ENCODE results near the gene AMER2.

AMER2 gene

DNA sequence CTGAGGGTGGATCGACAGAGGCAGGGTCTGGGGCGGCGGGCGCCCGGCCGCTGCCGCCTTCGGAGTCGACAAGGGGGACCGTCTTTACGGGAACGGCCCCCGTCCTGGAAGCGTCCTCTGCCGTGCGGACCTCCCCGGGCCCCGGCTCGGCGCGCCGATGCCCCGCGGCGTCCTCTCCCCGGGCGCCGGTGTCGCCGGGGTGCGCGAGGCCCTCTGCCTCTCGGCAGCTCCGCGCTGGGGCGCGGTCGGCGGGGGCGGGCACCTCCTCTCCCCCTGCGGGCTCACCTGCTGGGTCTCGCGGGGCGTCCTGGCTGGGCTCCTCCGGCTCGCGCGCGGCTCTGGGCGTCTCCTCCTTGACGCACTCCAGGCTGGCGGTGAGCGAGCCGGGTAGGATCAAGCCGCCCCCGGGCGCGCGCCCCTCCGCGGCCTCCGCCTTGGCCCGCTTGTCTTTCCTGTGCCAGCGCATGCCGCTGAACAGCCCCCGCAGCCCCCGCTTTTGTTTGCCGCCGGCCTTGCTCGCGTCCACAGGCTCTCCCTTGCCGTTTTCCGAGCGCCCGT lies 1.5 kb downstream of the AMER2 start:
- TF ChIP-seq EZH2phosphoT487 (IDR thresholded peaks at IDR 0.05; ENCODE audit: borderline replicate concordance, low read length) = no peak
- TF ChIP-seq, protein P1, sequence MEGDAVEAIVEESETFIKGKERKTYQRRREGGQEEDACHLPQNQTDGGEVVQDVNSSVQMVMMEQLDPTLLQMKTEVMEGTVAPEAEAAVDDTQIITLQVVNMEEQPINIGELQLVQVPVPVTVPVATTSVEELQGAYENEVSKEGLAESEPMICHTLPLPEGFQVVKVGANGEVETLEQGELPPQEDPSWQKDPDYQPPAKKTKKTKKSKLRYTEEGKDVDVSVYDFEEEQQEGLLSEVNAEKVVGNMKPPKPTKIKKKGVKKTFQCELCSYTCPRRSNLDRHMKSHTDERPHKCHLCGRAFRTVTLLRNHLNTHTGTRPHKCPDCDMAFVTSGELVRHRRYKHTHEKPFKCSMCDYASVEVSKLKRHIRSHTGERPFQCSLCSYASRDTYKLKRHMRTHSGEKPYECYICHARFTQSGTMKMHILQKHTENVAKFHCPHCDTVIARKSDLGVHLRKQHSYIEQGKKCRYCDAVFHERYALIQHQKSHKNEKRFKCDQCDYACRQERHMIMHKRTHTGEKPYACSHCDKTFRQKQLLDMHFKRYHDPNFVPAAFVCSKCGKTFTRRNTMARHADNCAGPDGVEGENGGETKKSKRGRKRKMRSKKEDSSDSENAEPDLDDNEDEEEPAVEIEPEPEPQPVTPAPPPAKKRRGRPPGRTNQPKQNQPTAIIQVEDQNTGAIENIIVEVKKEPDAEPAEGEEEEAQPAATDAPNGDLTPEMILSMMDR (IDR thresholded peaks at IDR 0.05; ENCODE audit: low read depth, low read length, poor library complexity, severe bottlenecking) = no peak
- Histone ChIP-seq H3K9me2 (replicated peaks; ENCODE audit: control insufficient read depth, low read length) (no peaks in the 10 kb centered on the region), H3K4me3 (ENCODE audit: low read length) (no peak overlapping the region), H3F3A (ENCODE audit: control insufficient read depth, insufficient read depth) (no peaks in the 10 kb centered on the region), H4K20me1 (ENCODE audit: control insufficient read depth, insufficient read depth, low read depth, low read length) (no peaks in the 10 kb centered on the region), H3K27me3 (ENCODE audit: control insufficient read depth, low read length) (peaks cover 4% of the 10 kb centered on the region), H3K27ac (ENCODE audit: low read depth, low read length) (no peak overlapping the region), H3K36me3 (ENCODE audit: control insufficient read depth, low read length) (no peaks in the 10 kb centered on the region), H3K4me2 (ENCODE audit: low read length) (no peak overlapping the region), H3K9me3 (ENCODE audit: control insufficient read depth, insufficient read depth, low read length) (no peaks in the 10 kb centered on the region), H3K79me2 (ENCODE audit: control insufficient read depth, low read length) (no peaks in the 10 kb centered on the region), H3K4me1 (ENCODE audit: control insufficient read depth, low read length) (no peaks in the 10 kb centered on the region)

DNA sequence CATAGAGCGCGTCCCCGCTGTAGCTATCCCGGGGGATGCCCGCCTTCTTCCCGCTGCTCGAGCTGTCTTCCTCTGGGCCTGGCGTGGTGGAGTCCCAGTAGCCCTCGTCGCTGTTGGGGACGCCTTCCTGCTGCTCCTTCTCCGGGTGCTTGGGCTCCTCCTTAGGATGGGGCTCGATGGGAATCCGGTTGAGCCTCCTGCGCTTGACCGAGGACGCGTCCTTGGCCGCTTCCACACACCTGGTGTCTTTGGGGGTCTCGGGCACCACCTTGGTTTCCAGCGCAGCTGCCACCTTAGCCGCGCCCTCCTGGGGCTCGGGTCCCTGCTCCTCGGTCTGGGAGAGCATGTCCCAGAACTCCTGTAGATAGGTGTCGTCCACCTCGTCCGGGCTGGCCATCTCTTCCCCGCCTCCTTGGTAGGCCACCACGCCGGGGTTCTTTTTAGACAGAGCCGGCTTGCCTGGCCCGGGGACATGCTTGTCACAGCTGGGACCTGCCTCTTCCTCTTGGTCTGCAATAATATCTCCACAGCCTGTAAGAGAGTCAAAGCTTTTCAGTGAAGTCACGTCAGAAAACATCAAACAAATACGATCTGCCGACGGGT lies 2.0 kb downstream of the AMER2 start:
- no peak for TF ChIP-seq EZH2phosphoT487 (IDR thresholded peaks at IDR 0.05; ENCODE audit: borderline replicate concordance, low read length)
- TF ChIP-seq, protein P1 (IDR thresholded peaks at IDR 0.05; ENCODE audit: low read depth, low read length, poor library complexity, severe bottlenecking) = no peak
- Histone ChIP-seq H3K36me3 (ENCODE audit: control insufficient read depth, low read length) (no peaks in the 10 kb centered on the region), H4K20me1 (ENCODE audit: control insufficient read depth, insufficient read depth, low read depth, low read length) (no peaks in the 10 kb centered on the region), H3K4me2 (ENCODE audit: low read length) (no peak overlapping the region), H3K9me3 (ENCODE audit: control insufficient read depth, insufficient read depth, low read length) (no peaks in the 10 kb centered on the region), H3K27ac (ENCODE audit: low read depth, low read length) (no peak overlapping the region), H3K79me2 (ENCODE audit: control insufficient read depth, low read length) (no peaks in the 10 kb centered on the region), H3K4me1 (ENCODE audit: control insufficient read depth, low read length) (no peaks in the 10 kb centered on the region), H3K9me2 (replicated peaks; ENCODE audit: control insufficient read depth, low read length) (no peaks in the 10 kb centered on the region), H3F3A (ENCODE audit: control insufficient read depth, insufficient read depth) (no peaks in the 10 kb centered on the region), H3K4me3 (ENCODE audit: low read length) (no peak overlapping the region), H3K27me3 (ENCODE audit: control insufficient read depth, low read length) (peaks cover 10% of the 10 kb centered on the region)

DNA sequence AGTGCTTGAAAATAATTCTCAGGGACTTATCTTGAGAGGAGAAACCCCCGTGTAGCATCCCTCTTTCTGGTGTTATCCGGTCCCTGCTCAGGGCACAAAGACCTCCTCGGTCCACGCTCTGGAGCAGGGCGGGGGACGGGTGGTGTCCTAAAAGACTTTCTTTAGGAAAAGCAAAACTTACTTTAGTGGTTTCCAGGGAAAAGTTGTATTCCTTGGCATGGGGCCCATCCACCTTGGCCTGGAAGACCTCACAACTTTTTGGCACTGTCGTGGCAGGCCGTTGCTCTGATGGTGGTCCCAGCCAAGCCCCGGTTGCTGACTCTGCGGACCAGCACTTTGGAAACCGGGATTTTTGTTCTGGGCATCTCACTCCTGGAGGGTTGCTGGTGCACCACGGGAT lies 2.7 kb downstream of the AMER2 start:
- Histone ChIP-seq H3K4me3 (ENCODE audit: low read length) (no peak overlapping the region), H4K20me1 (ENCODE audit: control insufficient read depth, insufficient read depth, low read depth, low read length) (no peaks in the 10 kb centered on the region), H3K36me3 (ENCODE audit: control insufficient read depth, low read length) (no peaks in the 10 kb centered on the region), H3K79me2 (ENCODE audit: control insufficient read depth, low read length) (no peaks in the 10 kb centered on the region), H3K9me3 (ENCODE audit: control insufficient read depth, insufficient read depth, low read length) (no peaks in the 10 kb centered on the region), H3K27me3 (ENCODE audit: control insufficient read depth, low read length) (peaks cover 10% of the 10 kb centered on the region), H3K4me1 (ENCODE audit: control insufficient read depth, low read length) (no peaks in the 10 kb centered on the region), H3K27ac (ENCODE audit: low read depth, low read length) (no peak overlapping the region), H3K4me2 (ENCODE audit: low read length) (no peak overlapping the region), H3K9me2 (replicated peaks; ENCODE audit: control insufficient read depth, low read length) (no peaks in the 10 kb centered on the region), H3F3A (ENCODE audit: control insufficient read depth, insufficient read depth) (no peaks in the 10 kb centered on the region)
- TF ChIP-seq, protein P1 (IDR thresholded peaks at IDR 0.05; ENCODE audit: low read depth, low read length, poor library complexity, severe bottlenecking) = no peak
- TF ChIP-seq EZH2phosphoT487 (IDR thresholded peaks at IDR 0.05; ENCODE audit: borderline replicate concordance, low read length) = no peak
